NCI-H82 (cell line): ENCODE measurements around the gene ARHGAP25.
A peak's percentile ranks its signal among the peaks of the same experiment; 100 is the strongest.
"Not testable (repeated sequence)": the region's sequence is repeated elsewhere in the genome, so short reads cannot be mapped to it uniquely, and the experiment has no call there.

Experiments
- DNase-seq: peaks from one replicate; lab custom pipeline; 2025; lab: John Stamatoyannopoulos, UW

Gene ARHGAP25

DNA sequence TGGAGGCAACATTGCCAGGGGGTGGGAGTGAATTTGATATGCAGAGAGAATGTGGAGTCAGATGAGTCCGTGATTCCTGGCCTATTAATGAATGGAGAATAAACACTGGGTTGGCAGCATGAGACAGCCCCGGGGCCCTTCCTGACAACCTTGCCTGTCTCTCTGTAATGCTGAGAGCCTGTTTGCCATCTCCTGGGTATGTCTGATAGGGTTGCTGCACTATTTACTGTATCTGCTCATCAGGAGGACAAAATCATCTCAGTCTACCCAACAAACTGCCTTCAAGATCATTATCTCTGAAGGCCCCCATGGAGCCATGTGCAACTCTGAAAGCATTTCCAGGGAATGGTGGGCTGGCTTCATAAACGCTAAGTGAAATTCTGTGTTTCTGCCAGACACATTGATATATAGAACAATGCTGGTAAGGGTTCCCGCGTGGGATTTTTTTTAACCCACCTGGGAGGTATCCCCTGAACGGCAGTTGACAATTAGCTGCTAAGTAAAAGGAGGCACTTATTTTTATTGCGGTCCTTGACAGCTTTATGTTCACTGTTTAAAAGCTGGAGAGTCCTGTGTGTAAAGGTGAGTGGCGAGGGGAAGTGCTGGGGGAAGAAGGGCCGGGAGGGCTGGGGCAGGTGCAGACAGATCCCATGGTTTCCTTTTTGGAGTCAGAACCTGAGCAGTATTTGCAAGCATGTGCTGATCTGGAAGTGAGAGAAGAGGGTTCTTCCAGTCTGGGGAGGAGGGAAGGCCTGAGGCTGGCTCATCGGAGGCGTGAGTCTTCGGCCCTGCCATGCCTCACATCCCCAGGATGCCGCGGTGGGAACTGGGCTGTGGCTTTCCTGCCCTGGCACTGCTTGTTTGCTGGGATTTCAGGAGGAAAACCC lies 64.8 kb downstream of the ARHGAP25 start:
- no peak for DNase-seq

DNA sequence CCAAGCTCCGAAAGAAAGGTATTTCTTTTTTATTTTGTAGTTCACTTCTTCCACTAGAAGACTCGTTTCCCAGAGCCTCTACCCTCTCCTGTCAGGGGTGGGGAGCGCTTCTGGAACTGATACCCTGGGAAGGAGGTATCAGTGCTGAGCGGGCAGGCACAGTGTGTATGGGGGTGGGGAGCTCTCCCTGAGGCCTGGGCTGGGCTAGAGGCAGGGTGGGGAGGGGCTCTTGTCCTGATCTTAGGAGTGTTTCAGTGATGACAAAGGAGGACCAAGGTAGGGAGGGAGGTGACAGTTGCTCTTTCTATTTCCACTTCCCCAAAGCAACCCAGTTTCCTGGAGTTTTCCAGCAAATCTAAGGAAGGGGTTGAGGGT lies 65.4 kb downstream of the ARHGAP25 start:
- DNase-seq: no peak

DNA sequence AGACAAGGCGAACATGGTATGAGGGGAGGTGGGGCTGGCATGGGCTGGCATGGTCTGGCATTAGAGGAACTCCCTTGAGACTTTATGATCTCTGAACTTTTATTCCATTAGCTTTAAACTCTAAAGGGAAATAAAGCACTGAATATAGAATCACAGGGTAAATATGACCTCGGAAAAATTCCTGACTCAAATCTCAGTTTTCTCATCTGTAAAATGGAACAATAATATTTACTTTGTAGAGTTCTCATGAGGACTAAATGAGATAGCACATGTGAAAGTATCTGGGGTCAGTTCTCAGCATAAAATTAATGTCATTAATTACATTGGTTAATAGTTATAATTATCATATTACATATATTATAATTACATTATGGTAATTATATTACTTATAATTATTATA lies 65.9 kb downstream of the ARHGAP25 start:
- DNase-seq: no peak

DNA sequence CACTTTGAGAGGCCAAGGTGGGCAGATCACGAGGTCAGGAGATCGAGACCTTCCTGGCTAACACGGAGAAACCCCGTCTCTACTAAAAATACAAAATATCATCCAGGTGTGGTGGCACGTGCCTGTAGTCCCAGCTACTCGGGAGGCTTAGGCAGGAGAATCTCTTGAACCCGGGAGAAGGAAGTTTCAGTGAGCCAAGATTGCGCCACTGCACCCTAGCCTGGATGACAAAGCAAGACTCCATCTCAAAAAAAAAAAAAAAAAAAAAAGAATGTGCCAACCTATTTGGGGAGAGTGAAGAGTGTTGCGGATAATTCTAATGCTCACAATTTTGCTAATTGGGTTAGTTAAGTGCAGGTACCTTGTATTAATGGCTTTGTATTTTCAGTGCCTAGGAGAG lies 67.5 kb downstream of the ARHGAP25 start:
- DNase-seq: not testable (repeated sequence)

DNA sequence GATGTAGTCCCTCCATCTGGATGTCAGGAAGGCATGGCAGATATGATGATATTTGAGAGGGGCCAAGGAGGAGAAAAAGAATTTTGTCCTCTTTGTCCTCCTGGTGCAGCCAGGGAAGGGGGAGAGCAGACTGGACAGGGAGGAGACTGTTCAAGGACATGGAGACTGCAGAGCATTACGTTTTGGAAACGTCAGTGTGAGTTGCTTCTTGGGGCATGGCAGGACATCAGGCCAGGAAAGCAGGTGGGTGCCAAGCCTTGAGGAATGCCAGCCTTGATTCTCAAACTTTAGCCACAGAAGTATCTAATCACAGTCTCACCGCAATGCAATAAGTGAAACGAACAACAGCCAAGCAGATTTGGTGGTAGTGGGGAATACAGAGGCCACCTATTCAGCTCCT lies 70.4 kb downstream of the ARHGAP25 start:
- no peak for DNase-seq

DNA sequence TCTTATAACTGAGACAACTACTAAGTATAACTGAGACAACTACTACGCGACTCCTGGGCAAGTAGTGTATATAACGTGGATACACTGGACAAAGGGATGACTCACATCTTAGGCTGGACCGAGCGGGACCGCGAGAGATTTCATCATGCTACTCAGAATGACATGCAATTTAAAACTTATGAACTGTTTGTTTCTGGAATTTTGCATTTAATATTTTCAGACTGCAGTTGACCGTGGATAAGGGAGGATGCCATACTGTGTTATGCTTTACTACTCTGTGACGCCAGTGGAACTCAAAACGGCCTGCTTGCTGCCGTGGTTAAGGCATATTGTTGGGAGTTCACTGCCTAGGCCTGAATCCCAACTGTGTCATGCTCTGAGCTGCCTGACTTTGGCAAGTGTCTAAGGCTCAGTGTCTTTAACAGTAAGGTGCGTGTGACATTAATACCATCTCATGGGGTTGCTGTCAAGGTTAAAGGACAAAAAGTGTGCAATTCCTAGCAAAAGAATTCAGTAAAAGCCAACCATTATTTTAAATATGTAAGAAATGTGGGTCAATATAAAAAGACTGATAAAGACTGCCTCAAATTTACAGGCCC lies 72.0 kb downstream of the ARHGAP25 start:
- DNase-seq: no peak

DNA sequence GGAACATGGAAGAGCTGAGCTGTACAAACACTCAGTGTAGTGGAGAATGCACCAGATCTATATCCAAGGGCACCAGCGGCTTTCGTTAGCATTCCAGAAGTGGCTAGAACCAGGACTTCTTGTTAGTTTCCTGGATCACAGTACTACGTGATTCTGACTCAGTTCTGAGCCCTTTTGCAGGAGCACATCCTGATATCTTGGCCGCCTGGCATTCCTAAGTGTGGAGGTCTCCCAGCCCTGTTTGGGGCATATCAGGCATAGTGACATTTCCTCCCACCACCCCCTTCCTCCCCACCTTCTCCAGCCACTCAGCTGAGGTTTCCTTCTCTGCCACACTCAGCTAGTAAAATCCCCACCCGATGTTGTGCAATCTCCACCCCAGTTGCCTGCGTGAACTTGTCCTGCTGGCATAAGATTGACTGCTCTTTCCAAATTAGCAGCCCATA lies 73.2 kb downstream of the ARHGAP25 start:
- no peak for DNase-seq

DNA sequence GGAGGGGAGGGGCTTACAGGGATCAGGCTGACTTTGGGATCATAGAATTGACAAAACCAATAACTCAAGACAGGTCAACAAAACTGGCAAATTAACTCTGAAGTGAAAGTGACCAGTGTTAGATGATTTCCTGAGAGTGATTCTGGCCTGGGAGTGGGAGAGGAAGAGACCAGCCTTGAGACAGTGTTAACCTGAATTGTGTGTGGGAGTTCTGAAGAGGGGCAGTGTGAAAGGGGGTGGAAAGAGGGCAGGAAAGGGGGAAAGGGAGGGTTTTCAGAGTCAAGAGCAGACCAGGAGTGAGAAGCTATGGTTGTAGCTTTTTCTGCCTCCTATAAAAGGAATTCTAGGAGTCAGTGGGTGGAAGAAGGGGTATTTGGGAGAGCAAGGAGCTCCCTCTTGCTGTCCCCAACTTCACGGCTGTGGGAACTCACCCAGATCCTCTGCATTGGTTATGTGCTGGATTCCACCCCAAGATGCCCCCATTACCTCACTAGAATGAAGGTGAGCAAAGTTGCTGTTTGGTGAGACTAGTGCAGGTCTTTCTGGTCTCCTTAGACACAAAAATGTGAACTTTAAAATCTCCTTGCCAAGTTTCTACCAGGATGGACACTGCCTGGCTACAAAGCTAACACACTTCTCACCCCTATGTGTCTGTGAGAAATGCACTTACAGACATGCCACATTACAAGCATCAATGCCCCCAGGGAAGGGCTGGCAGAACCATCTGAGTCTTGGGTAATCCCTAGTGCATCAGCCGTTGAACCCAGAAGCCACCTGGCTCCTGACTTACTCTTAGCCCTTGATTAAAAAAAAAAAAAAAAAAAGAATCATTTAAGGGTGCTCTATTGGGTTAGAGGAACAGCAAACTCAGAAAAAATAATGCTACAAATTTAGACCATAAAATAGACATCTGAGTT lies 75.0 kb downstream of the ARHGAP25 start:
- no peak for DNase-seq

DNA sequence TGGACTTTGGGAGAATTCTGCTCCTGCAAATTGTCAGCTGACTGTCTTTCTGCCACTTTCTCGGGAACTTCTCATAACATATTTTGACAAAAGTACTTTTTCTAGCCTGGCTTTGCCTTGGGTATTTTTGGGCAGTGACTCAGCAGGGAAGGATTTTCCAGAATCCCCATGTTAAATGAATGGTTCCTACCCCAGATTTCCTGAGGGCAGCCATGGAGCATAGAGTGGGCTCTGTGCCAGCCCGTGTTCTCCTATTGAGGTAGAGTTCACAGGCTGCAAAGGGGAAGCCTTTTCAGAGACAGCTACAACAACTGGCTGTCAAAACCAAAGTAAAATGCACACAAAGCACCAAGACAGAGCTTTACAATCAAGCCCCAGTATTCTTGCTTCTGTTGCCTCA lies 76.8 kb downstream of the ARHGAP25 start:
- no peak for DNase-seq

DNA sequence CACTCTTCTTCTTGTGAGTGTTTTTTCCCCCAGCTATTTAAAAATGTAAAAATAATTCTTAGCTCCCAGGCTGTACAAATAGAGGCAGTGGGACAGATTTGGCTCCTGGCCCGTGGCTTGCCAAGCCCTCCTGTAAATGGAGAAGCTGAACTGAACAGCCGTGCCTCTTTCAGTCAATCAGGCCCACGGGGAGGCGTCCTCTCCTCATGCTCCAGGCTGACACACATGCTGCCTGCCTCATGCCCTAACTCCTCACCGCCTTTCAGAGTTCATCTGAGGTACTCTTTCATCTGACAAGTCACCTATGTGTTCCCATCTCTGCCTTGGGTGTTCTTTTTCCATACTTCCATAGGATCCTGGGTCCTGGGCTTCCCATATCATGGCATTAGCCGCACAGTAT lies 77.6 kb downstream of the ARHGAP25 start:
- DNase-seq: no peak

DNA sequence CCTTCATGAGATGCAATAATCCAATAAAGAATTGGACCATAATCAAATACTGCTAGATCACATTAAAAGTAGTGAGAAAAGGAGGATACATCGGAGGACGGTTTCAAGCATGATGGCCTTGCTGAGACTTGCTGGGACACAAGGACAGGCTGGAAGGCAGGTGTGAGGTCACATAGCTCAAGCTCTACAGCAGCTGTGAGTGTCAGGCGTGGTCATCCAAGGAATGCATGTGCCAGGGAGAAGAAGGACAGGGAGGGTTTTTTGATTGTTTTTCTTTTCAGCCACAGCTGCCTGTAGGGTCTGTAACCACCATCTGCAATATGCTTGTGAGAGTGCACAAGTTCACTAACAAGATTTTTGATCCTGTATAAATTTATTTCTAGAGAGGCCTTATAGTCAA lies 79.0 kb downstream of the ARHGAP25 start:
- DNase-seq: no peak

DNA sequence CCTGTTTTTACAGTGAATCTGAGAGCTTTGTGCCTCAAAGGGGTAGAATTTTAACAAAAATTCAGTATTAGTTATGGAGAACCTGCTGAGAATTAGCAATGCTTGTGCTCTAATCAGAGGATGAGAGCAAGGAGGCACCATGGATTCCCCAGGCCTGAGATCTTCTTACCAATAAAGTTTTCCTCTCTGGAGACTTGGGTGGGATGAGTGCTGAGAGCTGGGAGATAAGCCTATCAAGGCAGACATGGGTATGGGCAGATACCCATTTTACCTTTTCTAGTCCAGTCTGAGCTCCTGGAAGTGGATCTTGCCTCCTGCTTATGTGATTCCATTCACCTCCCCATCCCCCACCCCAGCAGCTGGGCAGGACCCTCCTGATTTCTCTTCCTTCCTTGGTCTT lies 82.7 kb downstream of the ARHGAP25 start:
- DNase-seq: no peak

DNA sequence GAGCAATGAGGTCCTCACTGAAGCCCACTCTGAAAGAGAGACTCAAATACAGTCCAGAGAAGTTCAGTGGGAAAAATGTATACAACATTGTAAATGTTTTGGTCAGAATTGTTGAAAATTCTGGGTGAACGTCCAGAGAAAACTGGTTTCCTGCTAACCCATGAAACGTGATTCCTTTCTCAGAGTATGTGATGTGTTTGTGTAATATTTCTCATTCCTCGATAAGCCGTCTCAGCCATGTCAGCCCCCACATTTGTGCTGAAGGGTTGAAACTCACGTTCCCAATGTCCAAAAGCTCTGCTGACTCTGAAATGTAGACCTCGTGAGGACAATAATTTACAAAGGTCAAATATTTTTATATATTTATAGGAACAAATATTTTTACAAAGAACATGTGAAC lies 84.9 kb downstream of the ARHGAP25 start:
- no peak for DNase-seq

DNA sequence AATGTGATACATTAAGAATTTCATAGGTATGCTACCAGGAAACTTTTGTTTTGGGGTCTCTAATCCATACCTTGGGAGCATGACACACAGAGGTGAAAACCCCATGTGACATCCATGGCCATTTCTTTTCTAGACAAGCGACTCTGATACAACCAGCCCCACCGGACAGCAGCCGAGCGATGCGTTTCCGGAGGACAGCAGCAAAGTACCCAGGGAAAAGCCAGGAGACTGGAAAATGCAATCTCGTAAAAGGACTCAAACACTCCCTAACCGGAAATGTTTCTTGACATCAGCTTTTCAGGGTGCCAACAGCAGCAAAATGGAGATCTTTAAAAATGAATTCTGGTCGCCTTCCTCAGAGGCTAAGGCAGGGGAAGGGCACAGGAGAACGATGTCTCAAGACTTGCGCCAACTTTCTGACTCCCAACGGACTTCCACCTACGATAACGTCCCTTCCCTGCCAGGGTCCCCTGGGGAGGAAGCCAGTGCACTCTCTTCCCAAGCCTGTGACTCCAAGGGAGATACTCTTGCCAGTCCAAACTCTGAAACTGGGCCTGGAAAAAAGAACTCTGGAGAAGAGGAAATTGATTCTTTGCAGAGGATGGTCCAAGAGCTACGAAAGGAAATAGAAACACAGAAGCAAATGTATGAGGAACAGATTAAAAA lies 87.7 kb downstream of the ARHGAP25 start:
- DNase-seq: no peak

DNA sequence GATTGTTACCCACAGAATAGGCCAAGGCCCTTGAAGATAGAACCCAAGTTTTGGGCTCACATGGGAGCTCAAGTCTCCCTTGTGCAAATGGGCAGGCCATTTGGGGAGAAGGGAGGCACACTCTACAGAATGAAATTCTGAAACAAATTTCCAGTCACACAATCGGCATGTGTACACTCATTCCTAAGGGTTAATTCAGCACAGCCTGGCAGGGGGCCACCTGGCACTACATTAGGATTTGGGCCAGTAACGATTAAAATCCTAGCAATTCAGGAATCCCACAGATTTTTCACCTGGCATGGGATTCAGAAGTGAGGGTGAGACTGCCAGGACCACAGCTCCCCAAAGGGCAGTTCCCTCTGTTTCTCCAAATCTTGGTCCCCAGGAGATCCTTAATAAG lies 90.2 kb downstream of the ARHGAP25 start:
- no peak for DNase-seq

DNA sequence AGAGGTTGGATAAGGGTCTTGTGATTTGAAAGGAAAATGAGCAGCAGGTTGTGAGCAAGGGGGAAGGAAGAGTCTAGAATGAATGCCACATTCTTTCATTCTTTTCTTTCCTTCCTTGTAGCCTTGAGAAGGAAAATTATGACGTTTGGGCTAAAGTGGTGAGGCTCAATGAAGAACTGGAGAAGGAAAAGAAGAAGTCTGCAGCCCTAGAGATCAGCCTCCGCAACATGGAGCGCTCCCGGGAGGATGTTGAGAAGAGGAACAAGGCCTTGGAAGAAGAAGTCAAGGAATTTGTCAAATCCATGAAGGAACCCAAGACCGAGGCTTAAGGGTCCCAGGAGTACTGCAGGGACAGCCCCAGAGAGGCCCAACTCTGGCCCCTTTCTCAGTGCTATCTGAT lies 91.3 kb downstream of the ARHGAP25 start:
- no peak for DNase-seq

DNA sequence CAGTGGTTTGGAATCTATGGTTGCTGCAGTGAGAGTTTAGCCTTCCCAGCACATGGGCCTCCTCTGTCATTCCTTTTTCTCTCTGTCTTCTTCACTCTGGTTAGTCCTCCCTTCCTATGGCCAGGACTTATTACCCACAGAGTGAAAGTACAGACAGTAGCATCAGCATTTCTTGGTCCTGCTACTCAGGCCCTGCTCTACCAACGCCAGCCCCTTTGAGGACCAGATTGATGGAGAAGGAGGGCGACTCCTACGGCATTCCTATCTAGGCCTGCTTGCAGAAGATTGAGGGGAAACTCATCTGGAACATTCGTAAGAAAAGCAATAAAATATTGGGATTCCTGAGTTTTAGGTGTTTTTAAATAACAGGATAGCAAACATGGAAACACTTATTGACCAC lies 93.1 kb downstream of the ARHGAP25 start:
- no peak for DNase-seq

DNA sequence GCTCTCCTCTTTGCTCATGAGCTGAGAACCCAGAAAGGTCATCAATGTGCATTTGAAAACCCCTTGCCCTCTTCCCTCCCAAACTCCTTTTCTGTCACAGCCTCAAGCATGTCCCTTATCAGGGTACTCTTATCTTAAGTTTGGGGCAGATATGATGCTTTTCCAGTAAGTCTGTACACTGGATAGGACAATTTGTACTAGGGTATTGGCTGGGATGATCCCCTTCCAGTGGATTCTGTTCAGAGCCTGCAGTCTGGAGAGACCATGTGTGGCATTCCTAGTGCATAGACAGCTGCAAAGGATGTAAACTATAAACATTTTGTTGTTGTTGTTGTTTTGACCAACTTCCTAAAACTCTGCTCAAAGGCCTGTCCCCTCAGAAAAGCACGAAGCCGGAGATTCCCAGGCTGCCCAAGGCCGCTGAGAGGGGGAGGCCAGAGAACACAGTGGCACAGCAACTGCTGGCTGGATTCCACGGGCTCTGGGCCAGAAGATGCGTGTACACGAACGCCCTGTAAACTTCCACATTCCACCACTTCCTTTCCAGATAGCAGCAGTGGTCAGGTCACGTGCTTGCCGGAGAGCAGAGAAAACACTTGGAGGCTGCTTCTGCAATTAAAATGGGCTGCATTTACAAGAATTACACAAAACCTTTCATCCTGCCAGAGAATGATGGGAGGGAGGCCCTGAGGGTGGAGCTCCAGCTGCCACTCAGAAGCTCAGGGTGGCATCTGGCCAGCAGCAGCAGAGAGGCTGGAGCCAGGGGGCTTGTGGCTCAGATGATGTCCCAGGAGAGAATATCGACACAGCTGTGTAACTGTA lies 94.5 kb downstream of the ARHGAP25 start:
- DNase-seq: peak; percentile 18

DNA sequence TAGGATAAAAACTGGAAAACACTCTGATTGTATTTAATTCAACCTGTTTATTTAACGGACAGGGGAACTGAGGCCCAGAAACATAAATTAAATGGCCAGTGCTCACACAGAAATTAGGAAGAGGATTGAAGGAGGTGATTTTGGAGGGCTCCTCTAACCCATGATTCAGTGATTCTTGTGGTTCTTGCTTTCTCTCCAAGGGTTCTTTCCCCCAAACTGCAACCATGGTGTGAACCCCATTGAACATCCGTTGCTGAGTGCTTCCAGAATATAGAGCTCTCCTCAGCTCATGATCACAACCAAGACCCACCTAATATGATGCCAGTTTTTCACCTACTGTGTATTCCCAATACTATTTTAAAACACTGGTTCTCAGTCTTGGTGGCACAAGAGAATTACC lies 95.1 kb downstream of the ARHGAP25 start:
- DNase-seq: no peak

DNA sequence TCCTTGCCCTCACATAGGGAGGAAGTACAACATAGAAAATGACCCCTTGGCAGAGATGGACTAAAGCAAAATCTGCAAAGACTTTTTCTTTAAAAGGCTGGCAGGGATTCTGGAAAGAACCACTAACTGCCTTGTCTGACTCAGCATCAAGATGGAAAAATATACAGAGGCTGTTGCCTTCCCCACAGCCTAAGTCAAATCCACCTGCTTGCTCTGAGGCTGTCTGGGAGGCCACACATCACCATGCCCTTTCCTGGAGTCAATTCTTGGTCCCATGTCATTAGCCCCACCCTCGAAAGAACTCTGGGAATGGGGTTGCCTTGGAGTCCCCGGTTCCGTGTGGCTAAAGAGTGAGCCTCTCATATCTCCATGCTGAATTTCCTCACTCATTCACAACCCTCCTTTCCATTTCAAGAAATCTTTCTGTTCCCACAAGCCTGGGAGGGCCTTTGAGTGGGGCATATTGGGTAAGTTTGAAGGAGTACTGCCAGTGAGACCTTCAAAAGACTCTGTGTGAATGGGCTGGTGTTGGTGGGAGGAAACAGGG lies 97.1 kb downstream of the ARHGAP25 start:
- no peak for DNase-seq
